HG03175 (cell line): Measurements from ENCODE around the gene NKX6-2.
"Not testable (repeated sequence)": the region's sequence is repeated elsewhere in the genome, so short reads cannot be mapped to it uniquely, and the experiment has no call there.

Experiments used
- ATAC-seq: cut with Tn5 transposase; IDR thresholded peaks from one replicate; pipeline ENCODE4 v1.9.1; 2021; ENCODE audit warnings: mild to moderate bottlenecking, moderate library complexity; ENCODE audit not compliant: unreplicated experiment

NKX6-2 gene

GRCh38 chr10:132785723-132786475, at the start of gene NKX6-2:
NKX6-2 (minus strand) TSS chr10:132786147; CDS start chr10:132785948, 199 bp downstream.
- no peak for ATAC-seq

- no peak for ATAC-seq
Observed at GRCh38 chr10:132834891-132835847, 49.2 kb upstream of the NKX6-2 start.

GRCh38 chr10:132834311-132834761, 48.4 kb upstream of the NKX6-2 start:
- no peak for ATAC-seq

GRCh38 chr10:132833421-132834111, 47.6 kb upstream of the NKX6-2 start:
- ATAC-seq = no peak

- no peak for ATAC-seq
Observed at GRCh38 chr10:132832186-132832969, 46.4 kb upstream of the NKX6-2 start.

GRCh38 chr10:132829403-132829802, 43.5 kb upstream of the NKX6-2 start:
- ATAC-seq = no peak

GRCh38 chr10:132828681-132829080, 42.7 kb upstream of the NKX6-2 start:
- no peak for ATAC-seq

GRCh38 chr10:132827861-132828539, 42.1 kb upstream of the NKX6-2 start:
- ATAC-seq = no peak

- no peak for ATAC-seq
Observed at GRCh38 chr10:132827423-132827789, 41.5 kb upstream of the NKX6-2 start.

GRCh38 chr10:132826524-132827422, 40.8 kb upstream of the NKX6-2 start:
- no peak for ATAC-seq

- ATAC-seq = not testable (repeated sequence)
Observed at GRCh38 chr10:132825783-132826523, 40.0 kb upstream of the NKX6-2 start.

GRCh38 chr10:132820056-132820455, 34.1 kb upstream of the NKX6-2 start:
- ATAC-seq = no peak

GRCh38 chr10:132817701-132818211, 31.8 kb upstream of the NKX6-2 start:
- no peak for ATAC-seq

- ATAC-seq = no peak
Observed at GRCh38 chr10:132816718-132817117, 30.8 kb upstream of the NKX6-2 start.

- ATAC-seq = no peak
Observed at GRCh38 chr10:132815168-132815857, 29.4 kb upstream of the NKX6-2 start.

GRCh38 chr10:132814469-132814856, 28.5 kb upstream of the NKX6-2 start:
- ATAC-seq = no peak
